ENCODE measurements around the gene TMEM181.

TMEM181 gene

DNA sequence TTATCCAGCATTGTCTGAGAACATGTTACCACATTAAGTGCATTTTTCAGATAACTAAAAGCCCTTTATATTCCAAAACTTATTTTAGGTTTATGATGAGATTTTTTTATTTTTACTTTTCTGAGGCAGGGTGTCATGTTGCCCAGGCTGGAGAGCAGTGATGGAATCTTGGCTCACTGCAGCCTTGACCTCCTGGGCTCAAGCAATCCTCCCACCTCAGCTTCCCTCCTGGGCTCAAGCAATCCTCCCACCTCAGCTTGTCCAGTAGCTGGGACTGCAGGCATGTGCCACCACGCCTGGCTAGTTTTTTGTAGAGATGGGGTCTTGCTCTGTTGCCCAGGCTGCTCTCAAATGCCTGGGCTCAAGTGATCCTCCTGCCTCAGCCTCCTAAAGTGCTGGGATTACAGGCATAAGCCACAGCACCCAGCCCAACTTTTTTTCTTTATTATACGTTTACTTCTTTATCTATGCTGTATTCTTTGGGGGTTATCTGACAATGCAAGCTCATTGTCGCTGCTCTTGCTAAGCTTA is 78.5 kb downstream of the TMEM181 start:
- Histone ChIP-seq H3K4me1 (peaks cover 16% of the 10 kb centered on the region), H2AFZ (no peak overlapping the region), H3K9me3 (ENCODE audit: control insufficient read depth, low read length) (no peaks in the 10 kb centered on the region), H3K9ac (no peak overlapping the region), H3K27ac (no peak overlapping the region), H3K79me2 (peaks cover 21% of the 10 kb centered on the region), H3K27me3 (ENCODE audit: control insufficient read depth, insufficient read depth, low read length) (no peaks in the 10 kb centered on the region), H3K4me3 (ENCODE audit: low read depth, low read length) (no peak overlapping the region), H3K4me2 (ENCODE audit: low read length) (no peak overlapping the region), H3K36me3 (ENCODE audit: control insufficient read depth, insufficient read depth, low read length) (no peaks in the 10 kb centered on the region)
- TF ChIP-seq, protein P1, sequence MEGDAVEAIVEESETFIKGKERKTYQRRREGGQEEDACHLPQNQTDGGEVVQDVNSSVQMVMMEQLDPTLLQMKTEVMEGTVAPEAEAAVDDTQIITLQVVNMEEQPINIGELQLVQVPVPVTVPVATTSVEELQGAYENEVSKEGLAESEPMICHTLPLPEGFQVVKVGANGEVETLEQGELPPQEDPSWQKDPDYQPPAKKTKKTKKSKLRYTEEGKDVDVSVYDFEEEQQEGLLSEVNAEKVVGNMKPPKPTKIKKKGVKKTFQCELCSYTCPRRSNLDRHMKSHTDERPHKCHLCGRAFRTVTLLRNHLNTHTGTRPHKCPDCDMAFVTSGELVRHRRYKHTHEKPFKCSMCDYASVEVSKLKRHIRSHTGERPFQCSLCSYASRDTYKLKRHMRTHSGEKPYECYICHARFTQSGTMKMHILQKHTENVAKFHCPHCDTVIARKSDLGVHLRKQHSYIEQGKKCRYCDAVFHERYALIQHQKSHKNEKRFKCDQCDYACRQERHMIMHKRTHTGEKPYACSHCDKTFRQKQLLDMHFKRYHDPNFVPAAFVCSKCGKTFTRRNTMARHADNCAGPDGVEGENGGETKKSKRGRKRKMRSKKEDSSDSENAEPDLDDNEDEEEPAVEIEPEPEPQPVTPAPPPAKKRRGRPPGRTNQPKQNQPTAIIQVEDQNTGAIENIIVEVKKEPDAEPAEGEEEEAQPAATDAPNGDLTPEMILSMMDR (IDR thresholded peaks at IDR 0.05) = no peak

DNA sequence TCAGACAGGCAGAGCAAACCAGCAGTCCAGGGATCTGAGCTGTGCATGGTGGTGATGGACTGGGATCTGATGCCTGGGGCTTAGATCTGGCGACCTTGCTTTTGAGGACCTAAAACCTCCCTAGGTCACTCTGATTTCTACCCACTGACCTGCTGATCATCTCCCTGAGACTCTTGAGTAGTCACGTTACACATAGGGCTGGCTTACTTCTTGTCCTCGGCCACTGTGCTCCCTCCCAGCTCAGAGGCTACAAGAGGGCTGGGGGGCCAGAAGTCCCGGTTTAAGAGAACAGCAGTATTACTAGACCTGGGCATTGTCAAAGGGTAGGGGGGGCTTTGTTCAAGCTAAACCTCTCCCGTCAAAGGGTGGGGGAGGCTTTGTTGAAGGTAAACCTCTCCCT is 79.2 kb downstream of the TMEM181 start:
- Histone ChIP-seq H2AFZ (no peak overlapping the region), H3K27me3 (ENCODE audit: control insufficient read depth, insufficient read depth, low read length) (no peaks in the 10 kb centered on the region), H3K4me3 (ENCODE audit: low read depth, low read length) (no peak overlapping the region), H3K4me1 (peaks cover 19% of the 10 kb centered on the region), H3K9ac (no peak overlapping the region), H3K36me3 (ENCODE audit: control insufficient read depth, insufficient read depth, low read length) (no peaks in the 10 kb centered on the region), H3K79me2 (peaks cover 21% of the 10 kb centered on the region), H3K27ac (no peak overlapping the region), H3K9me3 (ENCODE audit: control insufficient read depth, low read length) (no peaks in the 10 kb centered on the region), H3K4me2 (ENCODE audit: low read length) (no peak overlapping the region)
- TF ChIP-seq, protein P1 (IDR thresholded peaks at IDR 0.05) = no peak

DNA sequence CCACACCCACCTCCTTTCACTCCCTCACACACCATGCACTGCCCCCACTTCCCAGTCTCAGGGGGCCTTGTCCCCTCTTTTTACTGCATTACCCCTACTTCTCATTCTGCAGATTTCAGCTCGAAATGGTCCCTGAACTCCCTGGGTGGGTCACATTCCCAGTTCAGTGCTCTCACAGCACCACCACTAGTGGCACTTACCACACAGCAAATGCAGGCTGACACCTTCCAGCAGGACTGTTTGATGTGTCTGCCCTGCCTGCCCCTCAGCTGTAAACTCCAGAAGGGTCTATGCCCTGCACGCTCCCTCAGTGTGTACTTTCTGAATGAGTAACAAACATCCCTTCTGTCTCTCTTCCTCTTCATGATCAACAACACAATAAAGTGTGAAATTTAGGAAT is 80.6 kb downstream of the TMEM181 start:
- TF ChIP-seq, protein P1 (IDR thresholded peaks at IDR 0.05) = no peak
- Histone ChIP-seq H3K27me3 (ENCODE audit: control insufficient read depth, insufficient read depth, low read length) (no peaks in the 10 kb centered on the region), H3K4me2 (ENCODE audit: low read length) (no peak overlapping the region), H3K9ac (no peak overlapping the region), H3K36me3 (ENCODE audit: control insufficient read depth, insufficient read depth, low read length) (no peaks in the 10 kb centered on the region), H3K79me2 (peaks cover 21% of the 10 kb centered on the region), H3K9me3 (ENCODE audit: control insufficient read depth, low read length) (no peaks in the 10 kb centered on the region), H3K4me1 (peaks cover 24% of the 10 kb centered on the region), H2AFZ (no peak overlapping the region), H3K27ac (no peak overlapping the region), H3K4me3 (ENCODE audit: low read depth, low read length) (no peak overlapping the region)

DNA sequence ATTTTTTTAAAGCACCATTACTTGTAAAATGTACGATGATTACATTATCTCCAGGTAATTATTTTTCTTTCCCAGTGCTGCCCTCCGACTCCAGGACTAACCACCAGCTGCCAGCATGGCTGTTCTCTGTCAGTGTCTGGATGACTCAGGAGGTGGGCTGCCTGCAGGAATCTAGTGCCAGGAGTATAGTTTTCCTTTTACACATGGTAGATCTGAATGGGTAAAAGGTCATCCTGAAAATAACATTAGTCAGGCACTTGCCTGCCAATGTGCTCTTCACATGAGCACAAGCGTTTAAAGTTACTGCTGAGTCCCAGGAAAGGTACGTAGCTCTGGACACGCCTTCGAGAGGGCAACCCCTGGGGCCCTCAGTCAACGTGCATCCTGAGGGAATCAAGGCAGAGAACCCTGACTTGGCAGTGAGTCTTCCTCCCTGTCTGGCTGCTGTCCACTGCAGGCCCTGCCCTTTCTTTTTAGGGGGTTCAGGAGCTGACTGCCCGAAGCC is 82.3 kb downstream of the TMEM181 start:
- Histone ChIP-seq H3K27me3 (ENCODE audit: control insufficient read depth, insufficient read depth, low read length) (no peaks in the 10 kb centered on the region), H3K9ac (no peak overlapping the region), H3K36me3 (ENCODE audit: control insufficient read depth, insufficient read depth, low read length) (no peaks in the 10 kb centered on the region), H3K4me2 (ENCODE audit: low read length) (peak overlapping the region; percentile 32), H3K27ac (peak overlapping the region; percentile 92), H3K4me3 (ENCODE audit: low read depth, low read length) (peak overlapping the region; percentile 17), H3K79me2 (peaks cover 21% of the 10 kb centered on the region), H3K4me1 (peaks cover 28% of the 10 kb centered on the region), H2AFZ (no peak overlapping the region), H3K9me3 (ENCODE audit: control insufficient read depth, low read length) (no peaks in the 10 kb centered on the region)
- TF ChIP-seq, protein P1 (IDR thresholded peaks at IDR 0.05) = no peak

DNA sequence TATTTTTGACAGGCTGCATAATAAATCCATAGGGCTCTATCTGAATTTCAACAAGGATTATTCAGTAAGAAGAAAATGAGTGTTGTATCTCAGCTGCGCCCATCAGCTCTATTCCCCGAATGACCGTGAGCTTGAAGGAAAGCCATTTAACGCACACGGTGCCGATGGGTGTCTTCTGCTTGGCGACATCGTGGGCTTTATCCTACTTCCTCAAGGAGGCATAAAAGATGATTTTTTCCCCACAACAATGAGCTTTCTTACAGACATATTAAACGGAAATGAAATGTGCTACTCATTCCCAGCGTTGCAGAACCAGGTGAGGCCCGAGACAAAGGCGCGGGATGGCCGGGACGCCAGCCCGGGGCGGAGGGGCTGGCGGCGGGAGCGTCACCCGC is 83.9 kb downstream of the TMEM181 start:
- H3K36me3 ChIP-seq (ENCODE audit: control insufficient read depth, insufficient read depth, low read length) = no peaks in the 10 kb centered on the region
- peak overlapping the region; percentile 85 for H2AFZ ChIP-seq
- peak overlapping the region; percentile 81 for H3K9ac ChIP-seq
- H3K4me2 ChIP-seq (ENCODE audit: low read length) = peak overlapping the region; percentile 94
- peak overlapping the region; percentile 97 for H3K4me3 ChIP-seq (ENCODE audit: low read depth, low read length)
- peak overlapping the region; percentile 92 for H3K27ac ChIP-seq
- TF ChIP-seq, protein P1 (IDR thresholded peaks at IDR 0.05) = no peak
- peaks cover 28% of the 10 kb centered on the region for H3K4me1 ChIP-seq
- H3K27me3 ChIP-seq (ENCODE audit: control insufficient read depth, insufficient read depth, low read length) = no peaks in the 10 kb centered on the region
- H3K9me3 ChIP-seq (ENCODE audit: control insufficient read depth, low read length) = no peaks in the 10 kb centered on the region
- peaks cover 19% of the 10 kb centered on the region for H3K79me2 ChIP-seq

All from parathyroid adenoma (tissue), 2 donors.